Endothelial cell of umbilical vein (primary cell): Measurements from ENCODE around the gene CGB3. TPM values are rescaled to one million over a fixed set of nuclear protein-coding genes. Genes with fewer than 3 reads are reported as not detected.

ENCODE experiments used
- BruUV-seq: library from RNA; stranded (reverse); fragments of 400-500 nt; replicated peaks from 2 replicates; lab custom pipeline; 2021; lab: Mats Ljungman, UMichigan
- CTCF ChIA-PET: fragments of 300-600, 350-600 bp; sonication (Branson Sonifier 250); formaldehyde crosslinking; loops from one replicate; lab custom pipeline; 2021; ENCODE audit warnings: antibody characterized with exemption, inconsistent platforms; lab: Charles Lee
- POLR2A ChIA-PET: fragments of 300-600, 350-600 bp; sonication (Branson Sonifier 250); formaldehyde crosslinking; loops from one replicate; lab custom pipeline; 2021; ENCODE audit warnings: antibody characterized with exemption, inconsistent platforms; lab: Charles Lee
- DNase-seq: peaks from one replicate; pipeline ENCODE4 v3.0.0-alpha.2; 2011; ENCODE audit warnings: low read depth, low spot score
- FAIRE-seq: peaks from 2 replicates; lab custom pipeline; 2011; peaks lifted over from hg19 to GRCh38; lab: Jason Lieb, UNC
- H2AFZ ChIP-seq: 2 replicates; pipeline ENCODE4 v1.6.0; 2012; ENCODE audit warnings: low read depth, low read length, control low read depth, inconsistent platforms
- H3K27ac ChIP-seq: 2 replicates; pipeline ENCODE4 v1.5.1; 2011; ENCODE audit warnings: low read depth, mild to moderate bottlenecking, control low read depth, low read length, moderate library complexity; ENCODE audit not compliant: insufficient read depth
- H3K27me3 ChIP-seq, 2 experiments: 2 replicates each; pipeline versions ENCODE4 v1.6.0 to v1.6.1; 2011; ENCODE audit warnings: low read length in 2 of 2, mixed read lengths in 1 of 2; ENCODE audit not compliant: control insufficient read depth in 2 of 2, insufficient read depth in 2 of 2
- H3K36me3 ChIP-seq, 2 experiments: 2 replicates in 1 of 2; 3 replicates in 1 of 2; pipeline ENCODE4 v1.5.1; 2011; ENCODE audit warnings: low read length in 2 of 2, mild to moderate bottlenecking in 1 of 2, moderate library complexity in 1 of 2; ENCODE audit not compliant: control insufficient read depth in 2 of 2, insufficient read depth in 2 of 2; ENCODE audit errors: extremely low read depth in 1 of 2
- H3K4me1 ChIP-seq: 3 replicates; pipeline ENCODE4 v1.5.1; 2011; ENCODE audit warnings: mild to moderate bottlenecking, low read length; ENCODE audit not compliant: control insufficient read depth, insufficient read depth; ENCODE audit errors: extremely low read depth
- H3K4me2 ChIP-seq: 2 replicates; pipeline ENCODE4 v1.6.1; 2011; ENCODE audit warnings: low read length, control low read depth, mixed read lengths; ENCODE audit not compliant: insufficient read depth
- H3K4me3 ChIP-seq, 3 experiments: fragments of 200-600 bp in 1 of 3; sonication (generic), shearing (Covaris generic) in 1 of 3; replicated peaks in 1 of 3; 2 replicates each; pipeline ENCODE4 v1.5.1; 2011 to 2016; ENCODE audit warnings: control low read depth in 3 of 3, low read length in 3 of 3, mild to moderate bottlenecking in 2 of 3, inconsistent platforms in 1 of 3, low read depth in 1 of 3, moderate library complexity in 1 of 3; ENCODE audit not compliant: insufficient read depth in 1 of 3
- H3K79me2 ChIP-seq: 2 replicates; pipeline ENCODE4 v1.6.0; 2012; ENCODE audit warnings: low read length, inconsistent platforms; ENCODE audit not compliant: control insufficient read depth, insufficient read depth
- H3K9ac ChIP-seq: replicated peaks from 2 replicates; pipeline ENCODE3; 2011; ENCODE audit warnings: low read length, control low read depth; ENCODE audit not compliant: insufficient read depth; ENCODE audit errors: extremely low read depth
- H3K9me1 ChIP-seq: replicated peaks from 3 replicates; pipeline ENCODE4 v1.6.0; 2011; ENCODE audit warnings: mild to moderate bottlenecking, low read length; ENCODE audit not compliant: control insufficient read depth, insufficient read depth; ENCODE audit errors: extremely low read depth
- H3K9me3 ChIP-seq: replicated peaks from 2 replicates; pipeline ENCODE4 v1.5.1; 2012; ENCODE audit warnings: low read length, inconsistent platforms; ENCODE audit not compliant: control insufficient read depth, insufficient read depth
- H4K20me1 ChIP-seq: replicated peaks from 2 replicates; pipeline ENCODE3; 2011; ENCODE audit warnings: mild to moderate bottlenecking, low read length; ENCODE audit not compliant: control insufficient read depth, insufficient read depth; ENCODE audit errors: extremely low read depth
- EZH2 ChIP-seq: IDR thresholded peaks from 2 replicates; pipeline ENCODE4 v1.6.1; 2012; ENCODE audit warnings: borderline replicate concordance, low read depth, mild to moderate bottlenecking, moderate library complexity, low read length, inconsistent platforms; ENCODE audit not compliant: severe bottlenecking
- FOS ChIP-seq: IDR thresholded peaks from 2 replicates; pipeline ENCODE4 v1.6.1; 2011; ENCODE audit warnings: mild to moderate bottlenecking, low read length, moderate library complexity, borderline replicate concordance; ENCODE audit not compliant: insufficient read depth
- GATA2 ChIP-seq: IDR thresholded peaks from 2 replicates; pipeline ENCODE4 v1.7.0; 2011; ENCODE audit warnings: low read depth, mild to moderate bottlenecking, moderate library complexity, mixed read lengths, low read length; ENCODE audit not compliant: insufficient read length, insufficient read depth
- JUN ChIP-seq: IDR thresholded peaks from 2 replicates; pipeline ENCODE4 v1.6.1; 2011; ENCODE audit warnings: borderline replicate concordance, low read depth; ENCODE audit not compliant: insufficient read length, insufficient read depth
- MYC ChIP-seq: IDR thresholded peaks from one replicate; pipeline ENCODE4 v1.6.1; 2011; ENCODE audit warnings: mild to moderate bottlenecking, low read depth, low read length
- POLR2A ChIP-seq: IDR thresholded peaks from 2 replicates; pipeline ENCODE4 v1.6.1; 2012; ENCODE audit warnings: low read depth, mild to moderate bottlenecking, control low read depth, low read length
- POLR2AphosphoS5 ChIP-seq: IDR thresholded peaks from 2 replicates; pipeline ENCODE4 v1.6.1; 2012; ENCODE audit warnings: low read depth, mild to moderate bottlenecking, control low read depth, low read length, moderate library complexity; ENCODE audit not compliant: insufficient read depth
- dilution Hi-C: fragments of 300-500 bp; cut with MboI; formaldehyde crosslinking; loops from one replicate; pipeline ENCODE4 v1.15.0; 2019; ENCODE audit warnings: low sequenced_read_pairs; ENCODE audit not compliant: extremely low pct_ligation_motif_present
- intact Hi-C: fragments of 100-400 bp; cut with micrococcal nuclease; formaldehyde crosslinking; loops from one replicate; pipeline ENCODE4 v1.10.0; 2022
- polyA plus RNA-seq, 4 experiments: library from polyadenylated mRNA; depleted of rRNA in 3 of 4; stranded (reverse) in 3 of 4; unstranded in 1 of 4; fragments of >200 nt; gene quantifications; 2 replicates each; pipeline versions ENCODE4 v1.2.1 to v1.2.3, GENCODE V29; 2011 to 2012; ENCODE audit warnings: missing spikeins in 1 of 4
- total RNA-seq: library from RNA; stranded (reverse); gene quantifications from 2 replicates; pipeline ENCODE4 v1.2.3, GENCODE V29; 2021
- TF ChIP-seq, protein P1 (sequence below): IDR thresholded peaks from 2 replicates; pipeline ENCODE4 v1.6.1; 2011; ENCODE audit not compliant: insufficient read depth, insufficient read length
- TF ChIP-seq, protein P2 (sequence below), 2 donors: IDR thresholded peaks; 1 replicate in 1 of 2; 2 replicates in 1 of 2; pipeline ENCODE4 v1.5.1; 2011; ENCODE audit warnings: low read length in 2 of 2, mild to moderate bottlenecking in 2 of 2, moderate library complexity in 2 of 2, control low read depth in 1 of 2, inconsistent platforms in 1 of 2, low read depth in 1 of 2; ENCODE audit not compliant: insufficient read depth in 1 of 2; ENCODE audit errors: extremely low read depth in 1 of 2

CGB3 gene
- total and polyA plus RNA-seq, 2 donors (not counting 3 experiments of a cell fraction or from before 2014, with no cell fraction given) = not detected

DNA sequence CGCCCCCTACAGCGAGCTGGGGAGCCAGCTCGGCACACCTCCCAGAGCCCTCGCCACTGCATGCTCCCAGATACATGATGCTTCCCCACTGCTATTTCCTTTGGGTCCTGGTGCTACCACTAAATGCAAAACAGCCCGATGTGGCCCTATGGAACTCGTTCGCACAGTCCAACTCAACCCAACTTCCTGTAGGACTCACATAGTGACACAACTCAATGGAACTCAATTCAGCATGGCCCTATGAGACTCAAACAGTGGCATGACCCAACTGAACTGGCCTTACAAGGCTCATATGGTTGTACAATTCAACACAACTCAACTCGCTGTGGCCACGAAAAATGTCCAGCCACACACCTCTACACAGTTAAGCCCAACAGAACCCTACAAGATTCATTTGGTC, 44.9 kb upstream of the CGB3 start:
- Histone ChIP-seq H3K4me1 (no peaks in the 10 kb centered on the region), H3K79me2 (no peaks in the 10 kb centered on the region), H3K4me2 (no peak overlapping the region), H3K4me3 (no peak overlapping the region), H3K36me3 (no peaks in the 10 kb centered on the region), H3K9me3 (no peaks in the 10 kb centered on the region), H3K27me3 (peaks cover 49 to 56% of the 10 kb centered on the region in 2 experiments), H3K27ac (no peak overlapping the region), H3K9ac (no peak overlapping the region), H3K9me1 (no peaks in the 10 kb centered on the region), H2AFZ (no peak overlapping the region), H4K20me1 (no peaks in the 10 kb centered on the region)
- FAIRE-seq (no peak), DNase-seq (no peak)
- intact Hi-C loops = no loop called here
- ChIA-PET CTCF (interaction anchor here (0.8 to 2.0 kb wide), 4 partner anchors 13 to 130 kb away, joined by 3 to 5 read pairs (median 4); no protein-coding TSS in a partner anchor), POLR2A (no interaction called here)
- dilution Hi-C loops = no loop called here
- TF ChIP-seq GATA2 = no peak
- TF ChIP-seq POLR2A = no peak
- no TSS peak for BruUV-seq

DNA sequence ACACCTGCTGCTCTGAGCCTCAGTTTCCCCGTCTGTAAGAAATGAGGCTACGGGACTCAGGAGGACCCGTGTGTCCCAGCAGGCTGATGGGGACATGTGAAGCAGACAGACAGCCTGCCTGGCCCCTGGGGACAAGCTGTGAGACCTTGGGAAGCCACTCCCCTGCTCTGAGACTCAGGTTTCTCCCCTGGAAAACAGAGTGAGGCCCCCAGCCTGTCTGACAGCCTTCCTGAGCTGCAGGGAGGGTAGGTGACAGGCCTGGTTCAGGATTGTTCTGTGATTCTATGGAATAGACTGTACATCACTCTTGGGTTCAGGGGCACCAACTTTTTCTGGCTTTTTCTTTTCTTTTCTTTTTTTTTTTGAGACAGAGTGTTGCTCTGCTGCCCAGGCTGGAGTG, 43.4 kb upstream of the CGB3 start:
- H3K4me2 ChIP-seq = no peak overlapping the region
- no peak overlapping the region for H2AFZ ChIP-seq
- no peaks in the 10 kb centered on the region for H3K9me1 ChIP-seq
- H3K4me1 ChIP-seq = no peaks in the 10 kb centered on the region
- H3K27ac ChIP-seq = no peak overlapping the region
- ChIA-PET POLR2A (no interaction called here), CTCF (interaction anchor here (0.7 to 1.4 kb wide), 3 partner anchors 8 to 30 kb away, joined by 3 to 7 read pairs (median 4); partner anchors contain the start of gene CGB7)
- H3K4me3 ChIP-seq = no peak overlapping the region
- no TSS peak for BruUV-seq
- H3K9me3 ChIP-seq = no peaks in the 10 kb centered on the region
- H4K20me1 ChIP-seq = no peaks in the 10 kb centered on the region
- dilution Hi-C loops (no loop called here), intact Hi-C loops (loop anchor here (1.0 kb wide), 1 partner anchor 10 kb away; the partner anchor contains the start of gene CGB7)
- FAIRE-seq = no peak
- no peak for DNase-seq
- H3K9ac ChIP-seq = no peak overlapping the region
- no peaks in the 10 kb centered on the region for H3K36me3 ChIP-seq
- TF ChIP-seq FOS (no peak), JUN (no peak), POLR2AphosphoS5 (no peak), EZH2 (no peak), MYC (no peak), POLR2A (no peak), GATA2 (no peak)
- TF ChIP-seq, protein P1, sequence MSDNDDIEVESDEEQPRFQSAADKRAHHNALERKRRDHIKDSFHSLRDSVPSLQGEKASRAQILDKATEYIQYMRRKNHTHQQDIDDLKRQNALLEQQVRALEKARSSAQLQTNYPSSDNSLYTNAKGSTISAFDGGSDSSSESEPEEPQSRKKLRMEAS = no peak
- TF ChIP-seq, protein P2, sequence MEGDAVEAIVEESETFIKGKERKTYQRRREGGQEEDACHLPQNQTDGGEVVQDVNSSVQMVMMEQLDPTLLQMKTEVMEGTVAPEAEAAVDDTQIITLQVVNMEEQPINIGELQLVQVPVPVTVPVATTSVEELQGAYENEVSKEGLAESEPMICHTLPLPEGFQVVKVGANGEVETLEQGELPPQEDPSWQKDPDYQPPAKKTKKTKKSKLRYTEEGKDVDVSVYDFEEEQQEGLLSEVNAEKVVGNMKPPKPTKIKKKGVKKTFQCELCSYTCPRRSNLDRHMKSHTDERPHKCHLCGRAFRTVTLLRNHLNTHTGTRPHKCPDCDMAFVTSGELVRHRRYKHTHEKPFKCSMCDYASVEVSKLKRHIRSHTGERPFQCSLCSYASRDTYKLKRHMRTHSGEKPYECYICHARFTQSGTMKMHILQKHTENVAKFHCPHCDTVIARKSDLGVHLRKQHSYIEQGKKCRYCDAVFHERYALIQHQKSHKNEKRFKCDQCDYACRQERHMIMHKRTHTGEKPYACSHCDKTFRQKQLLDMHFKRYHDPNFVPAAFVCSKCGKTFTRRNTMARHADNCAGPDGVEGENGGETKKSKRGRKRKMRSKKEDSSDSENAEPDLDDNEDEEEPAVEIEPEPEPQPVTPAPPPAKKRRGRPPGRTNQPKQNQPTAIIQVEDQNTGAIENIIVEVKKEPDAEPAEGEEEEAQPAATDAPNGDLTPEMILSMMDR (IDR thresholded peaks at IDR 0.05; ENCODE audit: extremely low read depth in 1 of 2, insufficient read depth in 1 of 2, low read depth in 1 of 2, low read length in 2 of 2) = no peak
- no peaks in the 10 kb centered on the region for H3K79me2 ChIP-seq
- peaks cover 42 to 47% of the 10 kb centered on the region in 2 experiments for H3K27me3 ChIP-seq
